Karpas-422 (cell line): ENCODE measurements around the gene CCSER2. TPM values are rescaled to one million over a fixed set of nuclear protein-coding genes. Genes with fewer than 3 reads are reported as not detected.

Experiments
- DNase-seq: peaks from one replicate; pipeline ENCODE4 v3.0.0-alpha.2; 2015
- H2AFZ ChIP-seq: fragments of 200-600 bp; sonication (generic); 2 replicates; pipeline ENCODE4 v1.6.1; 2014; ENCODE audit warnings: antibody characterized with exemption, low read length, mixed read lengths
- H3K27ac ChIP-seq: fragments of 200-600 bp; sonication (generic); 2 replicates; pipeline ENCODE4 v1.5.1; 2014; ENCODE audit warnings: mild to moderate bottlenecking, low read length, moderate library complexity
- H3K27me3 ChIP-seq: fragments of 200-600 bp; sonication (generic); 2 replicates; pipeline ENCODE4 v1.6.1; 2014; ENCODE audit warnings: low read length, mixed read lengths
- H3K36me3 ChIP-seq: fragments of 200-600 bp; sonication (generic); 2 replicates; pipeline ENCODE4 v1.6.1; 2014; ENCODE audit warnings: low read length, mixed read lengths; ENCODE audit not compliant: insufficient read depth
- H3K4me1 ChIP-seq: fragments of 200-600 bp; sonication (generic); 2 replicates; pipeline ENCODE4 v1.6.1; 2014; ENCODE audit warnings: mild to moderate bottlenecking, low read length, mixed read lengths
- H3K4me2 ChIP-seq: fragments of 200-600 bp; sonication (generic); 2 replicates; pipeline ENCODE4 v1.6.1; 2014; ENCODE audit warnings: low read length, low read depth, mild to moderate bottlenecking; ENCODE audit not compliant: poor library complexity, severe bottlenecking
- H3K4me3 ChIP-seq: fragments of 200-600 bp; sonication (generic); 2 replicates; pipeline ENCODE4 v1.5.1; 2014; ENCODE audit warnings: mild to moderate bottlenecking, antibody characterized with exemption, low read length, mixed read lengths
- H3K79me2 ChIP-seq: fragments of 200-600 bp; sonication (generic); 2 replicates; pipeline ENCODE4 v1.6.1; 2014; ENCODE audit warnings: mild to moderate bottlenecking, low read length, mixed read lengths
- H3K9ac ChIP-seq: fragments of 200-600 bp; sonication (generic); 2 replicates; pipeline ENCODE4 v1.6.0; 2014; ENCODE audit warnings: low read length
- H3K9me2 ChIP-seq: fragments of 200-600 bp; sonication (generic), shearing (Covaris generic); replicated peaks from 2 replicates; pipeline ENCODE4 v1.6.0; 2014; ENCODE audit warnings: mild to moderate bottlenecking, low read length, moderate library complexity; ENCODE audit not compliant: insufficient read depth
- H3K9me3 ChIP-seq: fragments of 300-700, 200-600 bp; sonication (generic); 2 replicates; pipeline ENCODE4 v1.6.1; 2014; ENCODE audit warnings: low read length, mixed read lengths
- H4K20me1 ChIP-seq: fragments of 200-600 bp; sonication (generic); 2 replicates; pipeline ENCODE4 v1.6.1; 2014; ENCODE audit warnings: mild to moderate bottlenecking, antibody characterized with exemption, low read length, low read depth; ENCODE audit not compliant: insufficient read depth
- total RNA-seq: library from RNA; depleted of rRNA; stranded (reverse); fragments of >200 nt; shearing (Covaris generic); gene quantifications from 2 replicates; pipeline ENCODE4 v1.2.3, GENCODE V29; 2014; ENCODE audit warnings: low replicate concordance

CCSER2 gene
- total RNA-seq, 1 experiment from 2014 or later, result 12.4 TPM

GRCh38 chr10:84336406-84337090, 8.2 kb downstream of the CCSER2 start:
- Histone ChIP-seq H3K4me3 (no peak overlapping the region), H4K20me1 (no peaks in the 10 kb centered on the region), H3K27me3 (no peaks in the 10 kb centered on the region), H2AFZ (no peak overlapping the region), H3K4me2 (no peak overlapping the region), H3K27ac (no peak overlapping the region), H3K9ac (no peak overlapping the region), H3K9me2 (no peaks in the 10 kb centered on the region), H3K4me1 (peaks cover 4% of the 10 kb centered on the region; the same call in 1 of the 2 replicates), H3K36me3 (no peaks in the 10 kb centered on the region), H3K9me3 (no peaks in the 10 kb centered on the region), H3K79me2 (no peaks in the 10 kb centered on the region; the same call in 1 of the 2 replicates)
- no peak for DNase-seq

- no peaks in the 10 kb centered on the region for H4K20me1 ChIP-seq
- H3K36me3 ChIP-seq, result no peaks in the 10 kb centered on the region
- no peak overlapping the region for H3K4me2 ChIP-seq
- H3K9ac ChIP-seq, result no peak overlapping the region
- DNase-seq, result no peak
- no peaks in the 10 kb centered on the region; the same call in 1 of the 2 replicates for H3K79me2 ChIP-seq
- no peak overlapping the region for H3K4me3 ChIP-seq
- H3K9me3 ChIP-seq, result no peaks in the 10 kb centered on the region
- H2AFZ ChIP-seq, result no peak overlapping the region
- H3K27ac ChIP-seq, result no peak overlapping the region
- no peaks in the 10 kb centered on the region for H3K9me2 ChIP-seq
- H3K4me1 ChIP-seq, result peaks cover 4% of the 10 kb centered on the region; the same call in 1 of the 2 replicates
- no peaks in the 10 kb centered on the region for H3K27me3 ChIP-seq
Measured at GRCh38 chr10:84337199-84337598, 8.8 kb downstream of the CCSER2 start.

DNA sequence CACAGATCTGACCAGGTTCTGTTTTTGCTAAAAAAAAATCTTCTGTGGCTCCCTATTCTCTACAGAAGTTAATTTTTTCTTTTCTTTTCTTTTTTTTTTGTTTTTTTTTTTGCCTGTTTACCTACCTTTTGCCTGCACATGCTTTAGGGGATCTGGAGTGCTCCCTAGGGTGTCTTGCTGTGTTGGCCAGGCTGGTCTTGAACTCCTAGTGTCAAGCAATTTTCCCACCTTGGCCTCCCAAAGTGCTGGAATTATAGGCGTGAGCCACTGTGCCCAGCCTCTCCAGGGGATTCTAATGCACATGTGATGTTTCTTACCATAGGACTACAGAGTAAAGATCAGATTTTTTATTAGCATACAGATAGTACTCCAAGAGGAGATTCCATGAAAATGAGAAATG, 10.6 kb downstream of the CCSER2 start:
- DNase-seq, result no peak
- H3K9ac ChIP-seq, result no peak overlapping the region
- peaks cover under 1% of the 10 kb centered on the region; the same call in 1 of the 2 replicates for H3K4me1 ChIP-seq
- H2AFZ ChIP-seq, result no peak overlapping the region
- H4K20me1 ChIP-seq, result no peaks in the 10 kb centered on the region
- H3K27me3 ChIP-seq, result no peaks in the 10 kb centered on the region
- H3K4me2 ChIP-seq, result no peak overlapping the region
- H3K27ac ChIP-seq, result no peak overlapping the region
- no peaks in the 10 kb centered on the region for H3K9me3 ChIP-seq
- no peaks in the 10 kb centered on the region for H3K36me3 ChIP-seq
- H3K9me2 ChIP-seq, result no peaks in the 10 kb centered on the region
- no peak overlapping the region for H3K4me3 ChIP-seq
- no peaks in the 10 kb centered on the region for H3K79me2 ChIP-seq

GRCh38 chr10:84340187-84340586, 11.8 kb downstream of the CCSER2 start:
- no peaks in the 10 kb centered on the region for H4K20me1 ChIP-seq
- DNase-seq, result no peak
- no peaks in the 10 kb centered on the region for H3K9me2 ChIP-seq
- no peaks in the 10 kb centered on the region for H3K9me3 ChIP-seq
- no peak overlapping the region for H3K4me3 ChIP-seq
- no peak overlapping the region for H3K4me2 ChIP-seq
- H3K27ac ChIP-seq, result no peak overlapping the region
- H3K4me1 ChIP-seq, result no peaks in the 10 kb centered on the region
- no peak overlapping the region for H2AFZ ChIP-seq
- no peak overlapping the region for H3K9ac ChIP-seq
- no peaks in the 10 kb centered on the region for H3K79me2 ChIP-seq
- H3K36me3 ChIP-seq, result no peaks in the 10 kb centered on the region
- H3K27me3 ChIP-seq, result no peaks in the 10 kb centered on the region

DNA sequence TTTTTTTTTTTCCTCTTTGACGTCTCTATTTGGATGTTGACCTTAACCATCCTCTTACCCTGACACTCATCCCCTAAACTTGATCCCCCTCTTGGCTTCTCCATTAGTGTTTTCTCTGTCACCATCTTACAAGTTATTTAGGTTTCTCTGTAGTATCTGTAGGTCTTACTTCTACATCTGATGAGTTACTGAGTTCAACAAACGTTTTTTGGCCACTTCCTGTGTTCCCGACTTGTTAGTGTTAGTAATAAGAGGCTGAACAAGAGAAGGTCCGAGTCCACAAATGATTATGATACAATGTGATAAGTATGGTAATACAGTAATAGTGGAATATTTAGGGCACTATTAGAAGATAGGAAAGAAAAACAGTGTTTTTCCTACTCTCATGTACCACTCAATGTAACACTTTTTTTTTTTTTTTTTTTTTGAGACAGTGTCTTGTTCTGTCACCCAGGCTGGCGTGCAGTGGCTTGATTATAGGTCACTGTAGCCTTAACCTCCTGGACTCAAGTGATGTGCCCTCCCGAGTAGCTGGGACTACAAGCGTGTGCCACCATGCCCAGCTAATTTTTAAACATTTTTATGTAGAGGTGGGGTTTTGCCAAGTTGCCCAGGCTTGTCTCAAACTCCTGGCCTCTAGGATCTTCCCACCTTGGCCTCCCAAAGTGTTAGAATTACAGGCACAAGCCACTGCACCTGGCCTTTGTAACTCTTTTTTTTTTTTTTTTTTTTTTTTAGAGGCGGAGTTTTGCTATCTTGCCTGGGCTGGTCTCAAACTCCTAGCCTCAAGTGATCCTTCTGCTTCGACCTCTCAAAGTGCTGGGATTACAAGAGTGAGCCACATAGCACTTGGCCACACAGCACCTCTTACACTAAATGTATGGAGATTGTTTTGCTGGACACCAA, 12.5 kb downstream of the CCSER2 start:
- no peaks in the 10 kb centered on the region for H3K79me2 ChIP-seq
- H3K27me3 ChIP-seq, result no peaks in the 10 kb centered on the region
- no peaks in the 10 kb centered on the region for H3K4me1 ChIP-seq
- H4K20me1 ChIP-seq, result no peaks in the 10 kb centered on the region
- H3K9me3 ChIP-seq, result no peaks in the 10 kb centered on the region
- no peak overlapping the region for H3K9ac ChIP-seq
- H2AFZ ChIP-seq, result no peak overlapping the region
- no peak overlapping the region for H3K27ac ChIP-seq
- H3K9me2 ChIP-seq, result no peaks in the 10 kb centered on the region
- H3K4me2 ChIP-seq, result no peak overlapping the region
- no peak overlapping the region for H3K4me3 ChIP-seq
- DNase-seq, result no peak
- H3K36me3 ChIP-seq, result no peaks in the 10 kb centered on the region

GRCh38 chr10:84341538-84341856, 13.1 kb downstream of the CCSER2 start:
- H3K4me2 ChIP-seq, result no peak overlapping the region
- H3K4me1 ChIP-seq, result no peaks in the 10 kb centered on the region
- no peak overlapping the region for H3K9ac ChIP-seq
- no peaks in the 10 kb centered on the region for H3K9me2 ChIP-seq
- no peaks in the 10 kb centered on the region for H3K27me3 ChIP-seq
- H3K36me3 ChIP-seq, result no peaks in the 10 kb centered on the region
- no peak overlapping the region for H3K27ac ChIP-seq
- H2AFZ ChIP-seq, result no peak overlapping the region
- H3K9me3 ChIP-seq, result no peaks in the 10 kb centered on the region
- no peaks in the 10 kb centered on the region for H4K20me1 ChIP-seq
- H3K4me3 ChIP-seq, result no peak overlapping the region
- no peaks in the 10 kb centered on the region for H3K79me2 ChIP-seq
- no peak for DNase-seq

DNA sequence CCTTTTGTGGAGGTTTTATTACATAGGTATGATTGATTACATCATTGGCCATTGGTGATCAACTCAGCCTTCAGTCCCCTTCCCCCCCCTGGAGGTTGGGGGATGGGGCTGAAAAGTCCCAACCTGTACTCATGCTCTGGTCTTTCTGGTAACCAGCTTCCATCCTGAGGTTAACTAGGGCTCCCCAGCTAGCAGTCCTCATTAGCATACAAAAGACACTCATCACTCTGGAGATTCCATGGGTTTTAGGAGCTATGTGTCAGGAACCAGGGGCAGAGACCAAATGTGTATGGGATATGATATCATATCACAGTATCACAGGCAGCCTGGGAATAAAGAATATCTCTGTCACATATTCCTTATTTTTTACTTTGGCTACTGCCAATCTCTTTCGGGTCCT, 13.6 kb downstream of the CCSER2 start:
- Histone ChIP-seq H3K79me2 (no peaks in the 10 kb centered on the region), H3K27me3 (no peaks in the 10 kb centered on the region), H3K4me1 (no peaks in the 10 kb centered on the region), H2AFZ (no peak overlapping the region), H3K9me2 (no peaks in the 10 kb centered on the region), H3K36me3 (no peaks in the 10 kb centered on the region), H3K4me2 (no peak overlapping the region), H3K9ac (no peak overlapping the region), H3K9me3 (no peaks in the 10 kb centered on the region), H3K27ac (no peak overlapping the region), H3K4me3 (no peak overlapping the region), H4K20me1 (no peaks in the 10 kb centered on the region)
- no peak for DNase-seq

DNA sequence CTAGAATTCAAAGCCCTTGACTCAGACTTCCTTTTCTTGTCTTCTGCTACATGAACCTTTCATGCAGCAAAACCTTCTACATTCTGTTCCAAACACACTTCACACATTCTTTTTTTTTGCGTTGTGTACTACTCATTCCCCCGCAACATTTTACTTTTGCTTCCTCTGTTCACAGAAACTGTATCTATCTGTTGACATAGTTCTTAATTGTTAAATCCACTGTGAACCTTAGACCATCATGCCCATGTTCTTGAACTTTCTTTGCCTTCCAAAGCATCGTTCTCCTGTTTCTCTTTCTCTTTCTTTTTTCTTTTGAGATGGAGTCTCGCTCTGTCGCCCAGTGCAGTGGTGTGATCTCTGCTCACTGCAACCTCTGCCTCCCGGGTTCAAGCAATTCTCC, 14.2 kb downstream of the CCSER2 start:
- no peaks in the 10 kb centered on the region for H3K79me2 ChIP-seq

More for the DNA sequence above, 14.2 kb downstream of the CCSER2 start:
- no peaks in the 10 kb centered on the region for H3K9me3 ChIP-seq
- no peaks in the 10 kb centered on the region for H3K36me3 ChIP-seq
- no peak for DNase-seq
- no peaks in the 10 kb centered on the region for H3K4me1 ChIP-seq
- H3K27ac ChIP-seq, result no peak overlapping the region
- H3K9me2 ChIP-seq, result no peaks in the 10 kb centered on the region
- no peak overlapping the region for H2AFZ ChIP-seq
- H3K4me3 ChIP-seq, result no peak overlapping the region
- no peaks in the 10 kb centered on the region for H4K20me1 ChIP-seq
- H3K4me2 ChIP-seq, result no peak overlapping the region
- H3K9ac ChIP-seq, result no peak overlapping the region
- H3K27me3 ChIP-seq, result no peaks in the 10 kb centered on the region
